Smooth muscle cell of the brain vasculature (primary cell): Measurements from ENCODE around the gene METRNL.
"Not testable (repeated sequence)": the region's sequence is repeated elsewhere in the genome, so short reads cannot be mapped to it uniquely, and the experiment has no call there.

Experiments
- DNase-seq: peaks from one replicate; pipeline ENCODE4 v3.0.0-alpha.2; 2012; ENCODE audit warnings: low read depth, low spot score

Gene METRNL

GRCh38 chr17:83079352-83079747, at the start of gene METRNL:
Gene METRNL, plus strand, starts transcription at chr17:83079609. Its CDS starts 207 bp downstream, at chr17:83079816.
- DNase-seq, result no peak

- no peak for DNase-seq
Observed at GRCh38 chr17:83030432-83030831, 49.0 kb upstream of the METRNL start.

- DNase-seq, result no peak
Observed at GRCh38 chr17:83031321-83031945, 48.0 kb upstream of the METRNL start.

GRCh38 chr17:83031946-83032451, 47.4 kb upstream of the METRNL start:
- not testable (repeated sequence) for DNase-seq

- DNase-seq, result no peak
Observed at GRCh38 chr17:83032781-83033180, 46.6 kb upstream of the METRNL start.

- DNase-seq, result no peak
Observed at GRCh38 chr17:83034525-83034924, 44.9 kb upstream of the METRNL start.

GRCh38 chr17:83035722-83036121, 43.7 kb upstream of the METRNL start:
- no peak for DNase-seq

GRCh38 chr17:83036193-83036592, 43.2 kb upstream of the METRNL start:
- DNase-seq, result no peak

- DNase-seq, result no peak
Observed at GRCh38 chr17:83036666-83037065, 42.7 kb upstream of the METRNL start.

- no peak for DNase-seq
Observed at GRCh38 chr17:83037084-83037873, 42.1 kb upstream of the METRNL start.

GRCh38 chr17:83037874-83038165, 41.6 kb upstream of the METRNL start:
- no peak for DNase-seq

- DNase-seq, result not testable (repeated sequence)
Observed at GRCh38 chr17:83038983-83039382, 40.4 kb upstream of the METRNL start.

GRCh38 chr17:83041305-83041704, 38.1 kb upstream of the METRNL start:
- DNase-seq, result no peak

- DNase-seq, result no peak
Observed at GRCh38 chr17:83042522-83043158, 36.8 kb upstream of the METRNL start.

GRCh38 chr17:83044479-83044878, 34.9 kb upstream of the METRNL start:
- DNase-seq, result not testable (repeated sequence)

- no peak for DNase-seq
Observed at GRCh38 chr17:83046448-83047181, 32.8 kb upstream of the METRNL start.

- DNase-seq, result no peak
Observed at GRCh38 chr17:83047182-83047478, 32.3 kb upstream of the METRNL start.

GRCh38 chr17:83047818-83048475, 31.5 kb upstream of the METRNL start:
- not testable (repeated sequence) for DNase-seq

GRCh38 chr17:83050651-83051395, 28.6 kb upstream of the METRNL start:
- DNase-seq, result no peak

- DNase-seq, result peak; percentile 87
Observed at GRCh38 chr17:83051396-83052240, 27.8 kb upstream of the METRNL start.
